ENCODE measurements around the gene BPIFA2.

DNA sequence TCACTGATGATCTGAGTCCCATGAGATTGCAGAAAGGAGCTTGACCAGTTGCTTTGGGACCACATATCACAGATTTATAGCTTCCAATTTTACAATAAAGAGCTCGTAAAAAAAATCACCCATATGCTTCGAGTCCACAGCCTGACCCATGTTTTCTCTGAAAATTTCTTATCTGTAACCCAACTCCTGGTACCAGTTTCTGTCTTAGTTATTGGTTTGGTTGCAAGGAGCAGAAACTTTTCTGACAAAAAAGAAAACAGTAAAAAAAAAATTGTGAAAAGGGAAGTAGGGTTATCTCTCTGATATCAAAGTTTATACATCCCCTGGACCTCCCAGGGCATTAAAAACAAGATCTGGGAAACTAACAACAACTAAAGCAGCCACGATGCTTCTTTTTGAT, 30.8 kb upstream of the BPIFA2 start:
- TF ChIP-seq POLR2AphosphoS5 (IDR thresholded peaks at IDR 0.05) (no peak), POLR2A (IDR thresholded peaks at IDR 0.05; ENCODE audit: low read depth) (no peak)
- TF ChIP-seq, protein P1, sequence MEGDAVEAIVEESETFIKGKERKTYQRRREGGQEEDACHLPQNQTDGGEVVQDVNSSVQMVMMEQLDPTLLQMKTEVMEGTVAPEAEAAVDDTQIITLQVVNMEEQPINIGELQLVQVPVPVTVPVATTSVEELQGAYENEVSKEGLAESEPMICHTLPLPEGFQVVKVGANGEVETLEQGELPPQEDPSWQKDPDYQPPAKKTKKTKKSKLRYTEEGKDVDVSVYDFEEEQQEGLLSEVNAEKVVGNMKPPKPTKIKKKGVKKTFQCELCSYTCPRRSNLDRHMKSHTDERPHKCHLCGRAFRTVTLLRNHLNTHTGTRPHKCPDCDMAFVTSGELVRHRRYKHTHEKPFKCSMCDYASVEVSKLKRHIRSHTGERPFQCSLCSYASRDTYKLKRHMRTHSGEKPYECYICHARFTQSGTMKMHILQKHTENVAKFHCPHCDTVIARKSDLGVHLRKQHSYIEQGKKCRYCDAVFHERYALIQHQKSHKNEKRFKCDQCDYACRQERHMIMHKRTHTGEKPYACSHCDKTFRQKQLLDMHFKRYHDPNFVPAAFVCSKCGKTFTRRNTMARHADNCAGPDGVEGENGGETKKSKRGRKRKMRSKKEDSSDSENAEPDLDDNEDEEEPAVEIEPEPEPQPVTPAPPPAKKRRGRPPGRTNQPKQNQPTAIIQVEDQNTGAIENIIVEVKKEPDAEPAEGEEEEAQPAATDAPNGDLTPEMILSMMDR (IDR thresholded peaks at IDR 0.05), result no peak
